Ovary (tissue), 9 donors: ENCODE measurements around the gene HOXB9. TPM values are rescaled to one million over a fixed set of nuclear protein-coding genes. Genes with fewer than 3 reads are reported as not detected.

Experiments used
- DNase-seq, 5 donors: peaks; one replicate each; pipeline ENCODE4 v3.0.0-alpha.2; 2019 to 2020
- H3K27ac ChIP-seq, 2 donors: fragments of 200-600 bp; one replicate each; pipeline versions ENCODE4 v1.5.1 to v1.8.0; 2019 to 2022
- H3K27me3 ChIP-seq: fragments of 200-600 bp; one replicate; pipeline ENCODE4 v1.8.0; 2022
- H3K36me3 ChIP-seq: fragments of 200-600 bp; sonication (generic); one replicate; pipeline ENCODE4 v1.5.1; 2019
- H3K4me1 ChIP-seq: one replicate; pipeline ENCODE4 v1.8.1; 2013; ENCODE audit warnings: mild to moderate bottlenecking, moderate library complexity; ENCODE audit not compliant: insufficient read depth
- H3K4me3 ChIP-seq: fragments of 200-600 bp; sonication (generic); one replicate; pipeline ENCODE4 v1.5.1; 2017
- H3K9me3 ChIP-seq, 2 donors: fragments of 200-600 bp in 1 of 2; sonication (generic) in 1 of 2; one replicate each; pipeline versions ENCODE4 v1.5.1 to v1.8.1; 2013 to 2019; ENCODE audit warnings: mild to moderate bottlenecking in 1 of 2, moderate library complexity in 1 of 2
- EP300 ChIP-seq: sonication (generic); formaldehyde crosslinking; IDR thresholded peaks from one replicate; pipeline ENCODE4 v1.6.1; 2017; ENCODE audit warnings: antibody characterized with exemption
- POLR2A ChIP-seq: fragments of 450-650 bp; IDR thresholded peaks from one replicate; pipeline ENCODE4 v1.6.1; 2017; ENCODE audit warnings: antibody characterized with exemption, mild to moderate bottlenecking, moderate library complexity
- WGBS, 3 donors: extraction: QIAGEN DNeasy Blood & Tissue Kit in 1 of 3; methylation state at CpG; one replicate each; pipeline versions ENCODE4 v1.1.5 to v1.1.7; 2013 to 2017; 5-methylcytosine and 5-hydroxymethylcytosine counted together
- intact Hi-C, 4 donors: fragments of 100-400 bp; cut with DNase I; formaldehyde crosslinking; loops; one replicate each; pipeline versions ENCODE4 v1.11.0 to v1.15.1; 2022 to 2023
- polyA plus RNA-seq, 2 donors: library from polyadenylated mRNA; stranded (reverse); fragments of 200-250 nt in 1 of 2; fragments of 350-450 nt in 1 of 2; fragmentation: Illumina TruSeq in 1 of 2; extraction: RNeasy Lipid Tissue Mini Kit (QIAGEN cat#74804) in 1 of 2; gene quantifications; one replicate each; pipeline ENCODE4 v1.2.3, GENCODE V29; 2013 to 2014
- total RNA-seq, 7 donors: library from RNA; depleted of rRNA in 2 of 7; stranded (reverse); fragments of >200 nt in 2 of 7; fragmentation: NEBNext Ultra II Directional in 3 of 7; extraction: Animal tissue kit (Norgen Biotek cat#: 25700) in 3 of 7; gene quantifications; one replicate each; pipeline versions ENCODE4 v1.1.0 to v1.2.4, GENCODE V29; 2016 to 2023
- TF ChIP-seq, protein P1 (sequence below), 3 donors: fragments of 450-650 bp in 2 of 3; fragments of 200-600 bp in 1 of 3; IDR thresholded peaks; one replicate each; pipeline versions ENCODE4 v1.5.1 to v1.8.0; 2016 to 2022; ENCODE audit warnings: antibody characterized with exemption in 3 of 3, mild to moderate bottlenecking in 1 of 3
- donor health status: DM: no; HTN: no; CAD: no; lungs with moderate emphysema.
- donor health status: DM: no; HTN: no; CAD: no.
- donor health status: Bipolar disorder and iron deficiency.
- donor health status: DM: yes; HTN: yes; CAD: no.
- donor health status: DM: no; HTN: no; CAD: no.
- donor health status: DM: yes; HTN: yes; CAD: no.

HOXB9 gene
- total and polyA plus RNA-seq, 9 donors: 0.10 to 0.36 (median 0.12) TPM; not detected in 4

DNA sequence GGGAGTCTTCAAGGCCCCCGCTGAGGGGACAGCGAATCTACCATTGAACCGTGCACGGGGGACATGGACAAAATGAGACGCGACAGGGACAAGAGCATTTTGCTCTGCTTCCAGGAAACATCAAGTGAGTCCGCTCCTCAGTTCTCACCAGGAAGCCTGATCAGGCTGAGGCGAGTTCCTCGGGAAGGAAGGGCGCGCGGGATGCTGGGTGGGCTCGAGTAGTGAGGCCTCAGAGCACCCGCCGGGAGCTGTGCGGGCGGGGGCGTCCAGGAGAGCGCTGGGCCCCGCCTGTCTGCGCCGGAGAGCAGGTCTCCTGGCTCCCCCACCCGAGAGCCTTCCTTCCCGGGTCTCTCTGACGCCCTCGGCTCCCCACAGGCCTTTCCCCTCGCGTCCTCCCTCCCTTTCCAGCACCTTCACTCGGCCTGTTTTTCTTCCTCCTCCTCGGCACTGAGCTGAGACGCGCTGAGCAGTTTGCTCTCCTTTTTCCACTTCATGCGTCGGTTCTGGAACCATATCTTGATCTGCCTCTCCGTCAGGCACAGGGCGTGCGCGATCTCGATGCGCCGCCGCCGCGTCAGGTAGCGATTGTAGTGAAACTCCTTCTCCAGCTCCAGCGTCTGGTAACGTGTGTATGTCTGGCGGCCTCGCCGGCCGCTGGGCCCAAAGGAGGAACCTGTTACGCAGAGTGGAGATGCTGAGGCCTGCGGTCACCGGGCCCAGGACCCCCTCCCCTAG lies 30.0 kb downstream of the HOXB9 start:
- Histone ChIP-seq H3K4me3 (no peak overlapping the region), H3K36me3 (no peaks in the 10 kb centered on the region), H3K4me1 (no peaks in the 10 kb centered on the region), H3K27ac (no peak overlapping the region), H3K27me3 (peaks cover 2% of the 10 kb centered on the region), H3K9me3 (peaks cover 0 to 8% of the 10 kb centered on the region in 2 donors)
- no peak for DNase-seq
- intact Hi-C loops: loop anchor here in 1 of 4 donors (10.0 kb wide), 1 partner anchor 241 kb away; no protein-coding TSS in a partner anchor
- TF ChIP-seq, protein P1, sequence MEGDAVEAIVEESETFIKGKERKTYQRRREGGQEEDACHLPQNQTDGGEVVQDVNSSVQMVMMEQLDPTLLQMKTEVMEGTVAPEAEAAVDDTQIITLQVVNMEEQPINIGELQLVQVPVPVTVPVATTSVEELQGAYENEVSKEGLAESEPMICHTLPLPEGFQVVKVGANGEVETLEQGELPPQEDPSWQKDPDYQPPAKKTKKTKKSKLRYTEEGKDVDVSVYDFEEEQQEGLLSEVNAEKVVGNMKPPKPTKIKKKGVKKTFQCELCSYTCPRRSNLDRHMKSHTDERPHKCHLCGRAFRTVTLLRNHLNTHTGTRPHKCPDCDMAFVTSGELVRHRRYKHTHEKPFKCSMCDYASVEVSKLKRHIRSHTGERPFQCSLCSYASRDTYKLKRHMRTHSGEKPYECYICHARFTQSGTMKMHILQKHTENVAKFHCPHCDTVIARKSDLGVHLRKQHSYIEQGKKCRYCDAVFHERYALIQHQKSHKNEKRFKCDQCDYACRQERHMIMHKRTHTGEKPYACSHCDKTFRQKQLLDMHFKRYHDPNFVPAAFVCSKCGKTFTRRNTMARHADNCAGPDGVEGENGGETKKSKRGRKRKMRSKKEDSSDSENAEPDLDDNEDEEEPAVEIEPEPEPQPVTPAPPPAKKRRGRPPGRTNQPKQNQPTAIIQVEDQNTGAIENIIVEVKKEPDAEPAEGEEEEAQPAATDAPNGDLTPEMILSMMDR (IDR thresholded peaks at IDR 0.05): no peak
- TF ChIP-seq POLR2A (no peak), EP300 (no peak)
- 12 to 15% (median 14%) methylated on average over 54 of the region's 54 CpGs for WGBS, 3 donors

DNA sequence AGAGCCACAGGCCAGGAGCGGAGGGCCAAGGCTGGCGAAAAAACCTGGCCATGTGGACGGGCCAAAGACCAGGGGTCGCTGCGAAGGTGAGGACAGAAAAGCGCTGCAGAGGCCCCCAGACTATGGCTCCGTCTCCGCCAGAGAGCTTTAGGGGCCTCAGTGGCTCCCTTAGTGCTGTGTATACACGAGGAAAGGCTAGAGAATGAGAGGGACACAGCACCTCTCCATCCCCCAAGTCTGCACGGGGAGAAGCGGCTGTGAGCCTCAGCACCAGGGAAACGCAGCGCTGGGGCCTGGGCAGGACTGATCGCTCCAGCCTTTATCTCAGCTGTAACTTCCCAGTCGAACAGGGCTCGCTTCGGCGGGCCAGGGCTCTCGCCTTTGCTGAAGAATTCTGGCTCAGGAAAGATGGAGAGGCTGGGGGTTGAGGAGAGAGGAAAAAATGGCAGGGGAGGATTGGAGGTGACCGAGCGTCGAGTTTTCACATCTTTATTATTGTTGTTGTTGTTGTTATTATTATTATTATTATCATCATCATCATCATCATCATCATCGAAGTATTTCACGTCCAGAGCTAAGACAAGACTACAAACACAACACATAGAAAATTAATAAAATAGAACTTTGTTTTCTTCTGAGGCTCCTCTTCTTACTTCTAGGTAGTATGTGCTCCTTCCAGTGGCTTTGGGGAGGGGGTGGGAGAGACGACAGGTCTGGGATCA lies 30.7 kb downstream of the HOXB9 start:
- intact Hi-C loops: loop anchor here in 1 of 4 donors (10.0 kb wide), 1 partner anchor 241 kb away; no protein-coding TSS in a partner anchor
- TF ChIP-seq EP300: no peak
- TF ChIP-seq, protein P1 (IDR thresholded peaks at IDR 0.05): no peak
- no peak for TF ChIP-seq POLR2A
- no peaks in the 10 kb centered on the region for H3K36me3 ChIP-seq
- peaks cover 0 to 8% of the 10 kb centered on the region in 2 donors for H3K9me3 ChIP-seq
- DNase-seq: no peak
- no peaks in the 10 kb centered on the region for H3K4me1 ChIP-seq
- no peak overlapping the region for H3K4me3 ChIP-seq
- WGBS, 3 donors: 44 to 63% (median 50%) methylated on average over 25 of the region's 25 CpGs
- H3K27ac ChIP-seq: no peak overlapping the region
- peaks cover 2% of the 10 kb centered on the region for H3K27me3 ChIP-seq

- Histone ChIP-seq H3K4me1 (no peaks in the 10 kb centered on the region), H3K27ac (no peak overlapping the region), H3K27me3 (peaks cover 2% of the 10 kb centered on the region), H3K36me3 (no peaks in the 10 kb centered on the region), H3K9me3 (peaks cover 0 to 8% of the 10 kb centered on the region in 2 donors), H3K4me3 (no peak overlapping the region)
- intact Hi-C loops: loop anchor here in 1 of 4 donors (10.0 kb wide), 1 partner anchor 240 kb away; no protein-coding TSS in a partner anchor
- DNase-seq: no peak
- TF ChIP-seq, protein P1 (IDR thresholded peaks at IDR 0.05): no peak
- TF ChIP-seq POLR2A (no peak), EP300 (no peak)
- WGBS, 3 donors: 39 to 57% (median 46%) methylated on average over 25 of the region's 25 CpGs
These were observed 31.4 kb downstream of the HOXB9 start for GRCh38 chr17:48594538-48595277.

DNA sequence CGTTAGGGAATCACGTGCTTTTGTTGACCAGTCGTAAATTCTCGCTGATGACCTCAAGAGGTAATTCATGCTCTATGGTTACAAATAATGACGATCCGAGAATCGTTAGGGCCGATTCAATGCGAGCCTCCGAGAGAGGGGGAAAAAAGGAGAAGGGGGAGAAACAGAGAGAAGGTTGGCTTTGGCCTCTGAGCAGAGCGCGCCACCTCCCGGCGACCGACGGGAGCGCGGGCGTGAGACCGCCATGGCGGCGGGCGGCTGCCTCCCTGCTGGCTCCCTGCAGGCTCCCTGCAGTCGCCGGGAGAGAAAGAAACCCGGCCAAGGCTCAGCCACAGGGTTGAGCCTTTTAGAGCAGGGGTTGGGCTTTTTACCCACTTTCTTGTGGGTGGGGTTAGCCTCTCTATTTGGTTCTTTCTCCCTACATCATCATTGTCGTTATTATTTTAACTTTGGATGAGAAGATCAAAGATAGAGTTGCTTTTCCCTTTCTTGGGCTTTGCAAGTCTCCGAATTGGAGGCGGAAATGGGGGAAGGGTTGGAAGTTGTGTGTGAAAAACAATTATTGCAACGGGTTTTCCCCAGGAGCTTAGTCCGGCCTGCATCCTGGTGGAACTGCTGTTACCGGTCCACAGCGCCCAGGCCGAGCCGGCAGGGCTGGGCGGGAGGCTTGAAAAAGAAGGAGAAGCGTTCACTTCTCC lies 32.2 kb downstream of the HOXB9 start:
- Histone ChIP-seq H3K4me3 (peak overlapping the region; percentile 27), H3K27ac (no peak overlapping the region), H3K27me3 (peaks cover 2% of the 10 kb centered on the region), H3K9me3 (peaks cover 0 to 8% of the 10 kb centered on the region in 2 donors), H3K4me1 (no peaks in the 10 kb centered on the region), H3K36me3 (no peaks in the 10 kb centered on the region)
- WGBS, 3 donors: 8 to 12% (median 12%) methylated on average over 37 of the region's 37 CpGs
- DNase-seq: peak in 2 of 5 donors; percentile 41 to 57
- TF ChIP-seq POLR2A (no peak), EP300 (no peak)
- TF ChIP-seq, protein P1 (IDR thresholded peaks at IDR 0.05): peak in 1 of 3 donors; percentile 21
- intact Hi-C loops: loop anchor here in 1 of 4 donors (10.0 kb wide), 1 partner anchor 239 kb away; no protein-coding TSS in a partner anchor
